Kidney (tissue), 14 donors: ENCODE results near the gene DHRS7C. TPM values are rescaled to one million over a fixed set of nuclear protein-coding genes. Genes with fewer than 3 reads are reported as not detected.

ENCODE experiments used
- DNase-seq, 5 donors: peaks; one replicate each; pipeline ENCODE4 v3.0.0-alpha.2; 2013 to 2020
- FAIRE-seq: peaks from 2 replicates; lab custom pipeline; 2012; peaks lifted over from hg19 to GRCh38; lab: Jason Lieb, UNC
- H3K27ac ChIP-seq, 2 donors: one replicate each; pipeline ENCODE4 v1.7.0; 2013; ENCODE audit warnings: low read depth in 2 of 2, low read length in 2 of 2, inconsistent platforms in 1 of 2
- H3K27me3 ChIP-seq: one replicate; pipeline ENCODE4 v1.7.1; 2013; ENCODE audit warnings: low read length, inconsistent platforms; ENCODE audit not compliant: control insufficient read depth, insufficient read depth
- H3K36me3 ChIP-seq, 3 donors: one replicate each; pipeline versions ENCODE4 v1.7.0 to v1.7.1; 2013; ENCODE audit warnings: low read length in 3 of 3, control low read depth in 1 of 3, inconsistent platforms in 1 of 3; ENCODE audit not compliant: insufficient read depth in 3 of 3, control insufficient read depth in 2 of 3
- H3K4me1 ChIP-seq, 3 donors: one replicate each; pipeline versions ENCODE4 v1.7.0 to v1.7.1; 2013; ENCODE audit warnings: low read length in 3 of 3, inconsistent platforms in 1 of 3, low read depth in 1 of 3; ENCODE audit not compliant: control insufficient read depth in 2 of 3, insufficient read depth in 2 of 3
- H3K4me3 ChIP-seq, 3 donors: one replicate each; pipeline versions ENCODE4 v1.7.0 to v1.8.1; 2013; ENCODE audit warnings: low read length in 3 of 3, control low read depth in 1 of 3, inconsistent platforms in 1 of 3
- H3K9ac ChIP-seq, 3 donors: one replicate each; pipeline versions ENCODE4 v1.7.0 to v1.7.1; 2013; ENCODE audit warnings: low read length in 3 of 3, control low read depth in 1 of 3, inconsistent platforms in 1 of 3
- H3K9me3 ChIP-seq, 3 donors: one replicate each; pipeline versions ENCODE4 v1.7.0 to v1.7.1; 2013; ENCODE audit warnings: low read length in 3 of 3, control low read depth in 1 of 3, inconsistent platforms in 1 of 3; ENCODE audit not compliant: control insufficient read depth in 2 of 3, insufficient read depth in 1 of 3
- CTCF ChIP-seq: IDR thresholded peaks from 3 replicates; pipeline ENCODE4 v1.5.1; 2012; ENCODE audit warnings: mild to moderate bottlenecking, moderate library complexity, borderline replicate concordance; ENCODE audit not compliant: insufficient read depth; ENCODE audit errors: extremely low read depth
- intact Hi-C: fragments of 100-400 bp; cut with DNase I; formaldehyde crosslinking; loops from one replicate; pipeline ENCODE4 v1.11.1; 2022
- polyA plus RNA-seq: library from polyadenylated mRNA; stranded (reverse); fragments of 350-450 nt; fragmentation: Illumina TruSeq; extraction: RNeasy Lipid Tissue Mini Kit (QIAGEN cat#74804); gene quantifications from one replicate; pipeline ENCODE4 v1.2.3, GENCODE V29; 2014; ENCODE audit warnings: low read depth, low replicate concordance; ENCODE audit not compliant: insufficient read depth
- total RNA-seq: library from RNA; stranded (reverse); fragmentation: NEBNext Ultra II Directional; extraction: Animal tissue kit (Norgen Biotek cat#: 25700); gene quantifications from one replicate; pipeline ENCODE4 v1.2.1, GENCODE V29; 2021
- donor health status: control.
- donor health status: control.
- donor health status: control.
- donor health status: control.
- donor health status: control.
- donor health status: DM: yes; HTN: yes; CAD: no.
- donor health status: Normal renal cell carcinoma (clear cell type).

Gene DHRS7C
- total and polyA plus RNA-seq, 2 donors from 2014 or later: not detected

DNA sequence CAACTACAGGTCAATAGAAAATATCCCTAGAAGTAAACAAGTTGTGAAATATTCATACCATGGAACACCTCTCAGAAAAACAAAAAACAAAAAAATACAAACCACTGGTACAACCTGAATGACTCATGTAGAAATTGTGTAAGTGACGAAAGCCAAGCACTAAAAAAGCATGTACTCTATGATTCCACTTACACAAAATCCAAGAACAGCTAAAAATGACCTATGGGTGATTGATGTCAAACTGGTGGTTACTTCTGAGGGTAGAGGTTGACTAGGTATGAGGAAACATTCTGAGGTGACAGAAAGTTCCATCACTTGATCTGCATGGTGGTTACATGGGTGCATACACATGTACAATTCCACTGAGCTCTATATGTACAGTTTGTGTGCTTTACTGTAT, 31.1 kb downstream of the DHRS7C start:
- Histone ChIP-seq H3K9me3 (peaks cover 0 to 5% (median 0%) of the 10 kb centered on the region in 3 donors), H3K4me1 (no peaks in the 10 kb centered on the region), H3K9ac (no peak overlapping the region), H3K36me3 (no peaks in the 10 kb centered on the region), H3K4me3 (no peak overlapping the region), H3K27me3 (no peaks in the 10 kb centered on the region), H3K27ac (no peak overlapping the region)
- no peak for TF ChIP-seq CTCF
- FAIRE-seq (no peak), DNase-seq (no peak)
- intact Hi-C loops: no loop called here

- Histone ChIP-seq H3K27ac (peak overlapping the region; percentile 39 to 59), H3K27me3 (no peaks in the 10 kb centered on the region), H3K9me3 (peaks cover 0 to 12% (median 0%) of the 10 kb centered on the region in 3 donors), H3K36me3 (no peaks in the 10 kb centered on the region), H3K4me1 (peaks cover 0 to 2% (median 0%) of the 10 kb centered on the region in 3 donors), H3K9ac (no peak overlapping the region), H3K4me3 (peak overlapping the region in 2 of 3 donors; percentile 2 to 22)
- intact Hi-C loops: no loop called here
- TF ChIP-seq CTCF: no peak
- FAIRE-seq: no peak
- DNase-seq: no peak
These were observed 36.3 kb downstream of the DHRS7C start for GRCh38 chr17:9755083-9755482.

GRCh38 chr17:9750524-9750923, 40.9 kb downstream of the DHRS7C start:
- peaks cover 0 to 8% (median 0%) of the 10 kb centered on the region in 3 donors for H3K9me3 ChIP-seq
- peaks cover 0 to 4% (median 0%) of the 10 kb centered on the region in 3 donors for H3K4me1 ChIP-seq
- peak in 2 of 5 donors; percentile 47 to 50 for DNase-seq
- no peaks in the 10 kb centered on the region for H3K36me3 ChIP-seq
- no peak overlapping the region for H3K27ac ChIP-seq
- H3K9ac ChIP-seq: no peak overlapping the region
- H3K4me3 ChIP-seq: no peak overlapping the region
- intact Hi-C loops: no loop called here
- FAIRE-seq: no peak
- no peaks in the 10 kb centered on the region for H3K27me3 ChIP-seq
- no peak for TF ChIP-seq CTCF
